ENCODE results near the gene FAM236B. TPM values are rescaled to one million over a fixed set of nuclear protein-coding genes. Genes with fewer than 3 reads are reported as not detected.
"Not testable (repeated sequence)": the region's sequence is repeated elsewhere in the genome, so short reads cannot be mapped to it uniquely, and the experiment has no call there.

FAM236B gene
- total RNA-seq = not detected

DNA sequence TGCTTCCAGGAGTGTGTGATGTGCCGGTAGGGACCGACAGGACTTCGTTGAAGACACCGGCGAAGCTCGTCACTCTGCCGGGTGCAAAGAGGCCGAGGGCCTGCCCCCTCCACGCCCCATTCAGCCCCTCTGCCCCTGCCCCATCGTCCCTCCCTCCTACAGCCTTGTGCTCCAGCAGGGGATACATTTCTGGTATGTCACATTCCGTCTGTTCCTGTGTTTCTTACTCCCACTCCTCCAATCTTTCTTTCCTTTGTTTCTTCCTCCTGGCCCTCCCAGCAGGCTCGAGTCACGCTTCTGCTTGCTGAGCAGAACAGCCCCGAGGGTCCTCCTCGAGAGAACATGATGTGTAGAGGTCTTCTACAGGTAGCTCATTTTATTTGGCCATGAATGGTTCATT is at the start of gene FAM236B:
TSS of gene FAM236B (minus strand) at position 101 of the 400 bp plus-strand sequence. CDS start at position 1, 100 bp downstream.
- DNase-seq = not testable (repeated sequence)

DNA sequence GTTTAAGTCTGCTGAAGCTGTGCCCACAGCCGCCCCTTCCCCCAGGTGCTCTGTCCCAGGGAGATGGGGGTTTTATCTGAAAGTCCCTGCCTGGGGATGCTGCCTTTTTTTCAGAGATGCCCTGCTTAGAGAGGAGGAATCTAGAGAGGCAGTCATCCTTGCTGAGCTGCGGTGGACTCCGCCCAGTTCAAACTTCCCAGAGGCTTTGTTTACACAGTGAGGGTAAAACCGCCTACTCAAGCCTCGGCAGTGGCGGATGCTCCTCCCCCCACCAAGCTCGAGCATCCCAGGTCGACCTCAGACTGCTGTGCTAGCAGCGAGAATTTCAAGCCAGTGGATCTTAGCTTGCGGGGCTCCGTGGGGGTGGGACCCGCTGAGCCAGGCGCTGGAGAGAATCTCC is 48.2 kb upstream of the FAM236B start:
- not testable (repeated sequence) for DNase-seq

DNA sequence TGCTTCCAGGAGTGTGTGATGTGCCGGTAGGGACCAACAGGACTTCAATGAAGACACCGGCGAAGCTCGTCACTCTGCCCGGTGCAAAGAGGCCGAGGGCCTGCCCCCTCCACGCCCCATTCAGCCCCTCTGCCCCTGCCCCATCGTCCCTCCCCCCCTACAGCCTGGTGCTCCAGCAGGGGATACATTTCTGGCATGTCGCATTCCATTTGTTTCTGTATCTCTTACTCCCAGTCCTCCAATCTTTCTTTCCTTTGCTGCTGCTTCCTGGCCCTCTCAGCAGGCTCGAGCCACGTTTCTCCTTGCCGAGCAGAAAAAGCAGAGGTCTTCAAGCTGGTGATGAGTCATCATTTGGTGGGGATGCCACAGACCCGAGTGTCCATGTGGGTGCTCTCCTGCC is 25.6 kb upstream of the FAM236B start, which contains the start of gene FAM236D:
TSS of gene FAM236D (minus strand) at position 101 of the 400 bp plus-strand sequence. CDS start at position 1, 100 bp downstream.
- DNase-seq = not testable (repeated sequence)

DNA sequence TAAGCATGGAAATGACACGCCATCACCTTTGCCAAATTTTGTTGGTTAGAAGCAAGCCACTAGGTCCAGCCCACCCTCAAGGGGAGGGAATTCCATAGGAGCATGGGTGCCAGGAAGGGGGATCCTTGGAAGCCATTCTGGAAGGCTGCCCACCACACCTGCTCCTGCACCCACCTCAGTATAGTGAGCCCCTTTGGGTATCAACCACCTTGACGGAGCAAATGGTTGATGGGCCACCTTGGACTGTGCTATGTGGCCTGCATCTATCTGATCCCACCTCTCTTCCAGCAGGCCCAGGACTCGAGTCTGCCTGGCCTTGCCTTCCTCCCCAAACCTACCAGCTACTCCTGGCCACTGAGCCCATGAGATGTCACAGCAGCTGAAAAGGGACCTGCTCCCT is 7.9 kb upstream of the FAM236B start:
- not testable (repeated sequence) for DNase-seq

DNA sequence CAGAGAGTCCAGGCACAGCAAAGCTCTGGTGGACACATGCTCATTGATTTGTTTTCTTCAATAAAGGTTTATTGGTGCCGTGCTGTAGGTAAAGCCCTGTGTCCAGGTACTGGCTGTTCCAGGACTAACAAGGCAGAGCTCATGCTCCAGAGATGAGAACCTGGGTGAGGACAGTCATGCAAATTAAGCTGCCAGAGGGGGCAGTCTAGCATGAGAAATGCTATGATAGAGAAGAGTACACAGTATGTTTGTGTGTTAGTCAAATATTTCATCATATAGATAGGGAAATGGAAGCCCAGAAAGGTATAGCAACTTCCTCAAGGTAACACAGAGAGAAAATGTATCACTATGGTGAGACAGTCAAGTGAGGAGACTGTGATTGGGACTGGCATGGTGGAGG is 5.7 kb upstream of the FAM236B start:
- not testable (repeated sequence) for DNase-seq

DNA sequence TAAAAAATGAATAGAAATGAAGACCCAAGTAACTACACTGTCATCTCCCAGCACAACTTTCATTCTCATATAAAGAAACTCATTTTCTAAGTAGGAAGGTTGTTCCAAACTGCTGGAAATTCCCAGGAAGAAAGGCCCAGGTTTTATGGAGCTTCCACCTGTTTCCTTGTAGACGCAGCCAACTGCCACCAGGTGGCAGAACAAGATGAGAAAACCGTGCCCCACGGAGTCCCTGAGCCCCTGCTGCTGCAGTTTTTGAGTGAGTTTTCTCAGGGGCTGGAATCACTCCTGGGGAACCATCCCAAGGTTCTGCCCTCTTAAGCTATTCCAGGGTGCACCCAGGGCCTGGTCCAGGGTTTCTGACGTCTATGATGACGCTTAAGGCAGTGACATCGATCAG is 1.5 kb upstream of the FAM236B start:
- DNase-seq = not testable (repeated sequence)

DNA sequence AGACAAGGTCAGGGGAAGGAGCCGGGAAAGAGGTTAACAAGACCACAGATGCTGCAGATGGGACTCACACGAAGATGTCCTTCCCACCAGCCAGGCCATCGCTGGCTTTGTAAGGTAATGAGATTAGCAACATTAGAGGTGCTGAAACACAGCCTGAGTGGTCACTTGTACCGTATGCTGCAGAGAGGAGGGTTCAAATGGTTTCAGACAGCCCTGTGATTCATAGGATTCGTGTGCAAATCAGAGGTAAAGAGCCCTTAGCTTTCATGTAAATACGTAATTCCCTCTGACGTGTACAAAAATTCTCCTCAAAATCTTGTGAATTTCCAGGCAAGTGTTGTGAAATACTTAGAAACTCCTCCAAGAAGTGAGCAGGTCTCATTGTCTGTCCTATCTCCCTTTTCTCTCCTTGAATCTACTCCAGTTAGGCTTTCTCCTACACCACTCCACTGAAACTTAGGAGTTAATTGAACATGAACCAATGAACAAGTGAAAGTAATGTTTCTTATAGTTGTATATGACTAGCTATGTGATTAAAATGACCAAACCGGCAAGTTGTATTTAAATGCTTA is 991 bp upstream of the FAM236B start:
- not testable (repeated sequence) for DNase-seq

DNA sequence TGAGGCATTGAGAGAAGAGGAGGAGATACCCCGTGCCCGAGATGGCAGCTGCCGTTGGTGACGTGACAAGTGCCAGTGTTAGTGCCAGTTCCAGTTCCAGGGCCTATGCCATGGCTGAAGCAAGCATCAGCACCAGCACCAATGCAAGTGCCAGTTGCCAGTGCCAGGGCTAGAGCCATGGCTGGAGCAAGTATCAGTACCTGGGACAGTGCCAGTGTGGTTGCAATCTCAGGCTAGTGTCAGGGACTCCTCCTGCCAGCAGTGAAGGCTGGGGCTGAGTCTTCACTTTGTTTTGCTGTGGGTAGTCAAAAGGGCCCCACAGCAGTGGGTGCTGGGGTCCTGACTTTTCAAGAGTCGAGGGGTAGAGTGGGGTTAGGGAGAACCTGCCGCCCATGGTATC is 4.3 kb downstream of the FAM236B start:
- DNase-seq = not testable (repeated sequence)

DNA sequence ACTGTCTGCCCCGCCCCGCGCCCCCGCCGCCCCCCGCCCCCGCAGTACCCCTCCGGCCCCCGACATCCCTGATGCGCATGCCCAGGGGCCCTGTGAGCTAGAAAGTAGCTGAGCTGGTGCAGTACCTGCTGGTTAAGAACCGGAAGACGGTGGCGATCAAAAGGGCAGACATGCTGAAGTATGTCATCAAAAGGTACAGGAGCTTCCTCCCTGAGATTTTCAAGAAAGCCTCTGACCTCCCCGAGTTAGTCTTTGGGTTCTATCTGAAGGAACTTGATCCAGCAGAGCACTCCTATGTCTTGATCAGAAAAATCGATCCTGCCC is 5.0 kb downstream of the FAM236B start:
- DNase-seq = not testable (repeated sequence)

DNA sequence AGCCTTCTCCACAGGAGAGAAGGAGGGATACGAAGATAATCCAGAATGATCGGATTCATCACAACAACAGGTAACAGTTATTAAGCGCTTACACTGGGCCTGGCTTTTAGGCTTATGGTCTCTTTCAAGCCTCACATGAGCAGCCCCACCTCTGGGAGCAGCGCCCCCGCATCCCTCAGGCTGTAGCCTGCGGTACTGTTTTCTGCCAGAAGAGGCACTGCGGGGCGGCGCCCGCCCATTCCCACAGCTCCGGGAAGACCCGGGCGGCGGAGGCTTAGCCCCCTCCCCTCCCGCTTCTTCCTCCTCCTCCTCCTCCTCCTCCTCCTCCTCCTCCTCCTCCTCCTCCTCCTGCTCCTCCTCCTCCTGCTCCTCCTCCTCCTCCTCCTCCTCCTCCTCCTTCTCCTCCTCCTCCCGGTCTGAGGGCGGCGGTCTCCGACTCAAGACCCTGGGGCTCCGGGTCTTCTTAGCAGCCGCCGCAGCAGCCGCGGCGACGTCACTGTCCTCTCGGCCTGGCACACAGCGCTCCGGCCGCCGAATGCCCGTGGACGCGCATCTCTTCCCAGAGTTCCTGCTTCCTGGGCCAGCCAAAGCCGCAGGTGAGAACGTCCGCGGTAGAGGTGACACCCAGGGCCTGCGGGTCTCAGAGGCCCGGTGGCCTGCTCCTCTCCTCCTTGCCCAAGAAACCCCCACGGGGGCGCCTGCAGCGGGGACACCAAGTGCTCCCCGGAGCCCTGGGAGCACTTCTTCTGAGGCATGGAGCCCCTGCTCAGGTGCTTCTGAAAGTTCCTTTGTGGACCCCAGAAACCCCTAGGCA is 5.6 kb downstream of the FAM236B start, which contains the start of gene DMRTC1B:
TSS of gene DMRTC1B (plus strand) at position 238 of the 814 bp plus-strand sequence. CDS start 68,246 bp downstream, outside the sequence.
- DNase-seq = not testable (repeated sequence)

DNA sequence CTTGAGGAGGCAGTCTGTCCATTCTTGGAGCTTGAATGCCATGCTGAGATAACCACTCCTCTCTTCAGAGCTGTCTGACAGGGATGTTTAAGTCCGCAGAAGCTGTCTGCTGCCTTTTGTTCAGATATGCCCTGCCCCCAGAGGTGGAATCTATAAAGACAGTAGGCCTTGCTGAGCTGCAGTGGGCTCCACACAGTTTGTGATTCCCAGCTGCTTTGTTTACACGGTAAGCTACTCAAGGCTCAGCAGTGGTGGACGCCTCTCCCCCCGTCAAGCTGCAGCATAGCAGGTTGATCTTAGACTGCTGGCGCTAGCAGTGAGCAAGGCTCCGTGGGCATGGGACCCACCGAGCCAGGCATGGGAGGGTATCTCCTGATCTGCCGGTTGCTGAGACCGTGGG is 22.0 kb downstream of the FAM236B start:
- not testable (repeated sequence) for DNase-seq

DNA sequence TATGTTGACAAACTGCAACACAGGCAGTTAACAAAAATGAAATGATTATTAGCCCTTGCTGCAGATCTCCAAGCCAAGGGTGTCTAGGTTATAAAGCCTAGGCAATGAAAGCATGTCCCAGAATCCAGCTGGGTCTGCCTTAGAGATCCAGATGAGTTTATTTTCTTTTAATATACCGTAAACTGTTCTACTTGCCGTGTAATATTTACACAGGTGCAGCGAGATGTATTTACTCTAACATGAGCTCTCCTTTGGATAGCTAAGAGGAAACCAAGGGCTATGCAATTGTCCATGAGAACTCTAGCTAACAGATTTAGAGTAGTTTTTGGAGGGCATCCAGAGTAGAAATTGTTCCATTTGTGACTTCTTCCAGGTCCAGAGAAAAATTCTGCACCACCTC is 33.9 kb downstream of the FAM236B start:
- DNase-seq = not testable (repeated sequence)

DNA sequence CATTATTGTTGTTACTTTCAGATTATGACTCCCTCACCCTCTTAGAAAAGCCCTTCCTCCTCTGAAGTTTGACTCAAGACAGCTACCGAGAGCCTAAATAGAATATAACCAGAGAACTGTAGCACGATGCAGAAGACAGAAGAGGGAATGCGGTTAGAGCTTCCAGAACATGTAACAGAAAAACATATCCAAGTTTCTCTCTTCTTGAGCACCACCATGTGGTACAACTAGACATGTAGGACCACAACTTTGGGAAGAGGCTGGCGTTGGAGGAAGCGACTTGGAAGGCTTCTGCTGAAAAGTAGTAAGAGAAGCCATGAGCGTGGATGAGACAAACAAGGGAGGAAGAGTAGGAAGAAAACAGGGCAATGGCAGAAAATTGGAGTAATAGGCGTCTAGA is 36.9 kb downstream of the FAM236B start:
- DNase-seq = not testable (repeated sequence)

DNA sequence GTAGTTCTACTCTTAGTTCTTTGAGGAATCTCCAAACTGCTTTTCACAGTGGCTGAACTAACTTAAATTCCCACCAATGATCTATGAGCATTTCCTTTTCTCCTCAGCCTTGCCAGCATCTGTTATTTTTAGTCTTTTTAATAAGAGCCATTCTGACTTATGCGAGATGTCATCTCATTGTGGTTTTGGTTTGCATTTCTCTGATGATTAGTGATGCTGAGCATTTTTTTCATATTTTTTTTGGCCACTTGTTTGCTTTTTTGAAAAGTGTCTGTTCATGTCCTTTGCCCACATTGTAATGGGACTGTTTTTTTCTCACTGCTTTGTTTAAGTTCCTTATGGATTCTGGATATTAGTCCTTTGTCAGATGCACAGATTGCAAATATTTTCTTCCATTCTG is 46.9 kb downstream of the FAM236B start:
- no peak for DNase-seq

DNA sequence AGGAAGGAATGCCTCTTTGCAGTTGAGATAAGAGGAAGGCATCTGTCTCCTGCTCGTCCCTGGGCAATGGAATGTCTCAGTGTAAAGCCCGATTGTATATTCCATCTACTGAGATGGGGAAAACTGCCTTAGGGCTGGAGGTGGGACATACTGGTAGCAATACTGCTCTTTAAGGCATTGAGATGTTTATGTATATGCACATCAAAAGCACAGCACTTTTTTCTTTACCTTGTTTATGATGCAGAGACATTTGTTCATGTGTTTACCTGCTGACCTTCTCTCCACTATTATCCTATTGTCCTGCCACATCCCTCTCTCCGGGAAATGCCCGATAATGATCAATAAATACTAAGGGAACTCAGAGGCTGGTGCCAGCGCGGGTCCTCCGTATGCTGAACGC is 48.8 kb downstream of the FAM236B start:
- DNase-seq = not testable (repeated sequence)

Small RNA genes lying within 50 kb of the gene (small RNA-seq; reads per million reads assigned to genes)
- 0.09 reads per million for gene RNU1-112P

Other genes with a start within 250 kb of the FAM236B start
- 37.7 TPM for gene HDAC8, start 209.8 kb downstream of the FAM236B start, total RNA-seq
- 3.1 TPM for gene PHKA1, start 68.4 kb downstream of the FAM236B start, total RNA-seq
- 0.31 TPM for gene DMRTC1B, start 5.8 kb downstream of the FAM236B start, total RNA-seq
- gene FAM236D, start 25.6 kb upstream of the FAM236B start, total RNA-seq = not detected
- gene FAM236C, start 130.0 kb upstream of the FAM236B start, total RNA-seq = not detected
- gene FAM236A, start 155.5 kb upstream of the FAM236B start, total RNA-seq = not detected
- gene DMRTC1, start 161.2 kb upstream of the FAM236B start, total RNA-seq = not detected
- not detected for gene PABPC1L2B, start 220.3 kb upstream of the FAM236B start, total RNA-seq